ENCODE measurements around the gene CD52. TPM values are rescaled to one million over a fixed set of nuclear protein-coding genes. Genes with fewer than 3 reads are reported as not detected.
A peak's percentile ranks its signal among the peaks of the same experiment; 100 is the strongest.

CD52 gene
- total RNA-seq, 1 donor from 2014 or later, result 7.3 TPM

GRCh38 chr1:26283279-26283853 is 34.4 kb upstream of the CD52 start:
- H3K4me3 ChIP-seq, result no peak overlapping the region
- no peak overlapping the region for H3K27ac ChIP-seq
- H3K36me3 ChIP-seq, result no peaks in the 10 kb centered on the region
- peaks cover 42% of the 10 kb centered on the region for H3F3A ChIP-seq (ENCODE audit: low read depth)
- peaks cover 11% of the 10 kb centered on the region for H4K20me1 ChIP-seq (ENCODE audit: low read depth)
- H3K9me3 ChIP-seq (ENCODE audit: low read depth), result no peaks in the 10 kb centered on the region
- H3K9me3 Mint-ChIP-seq, result no peaks in the 10 kb centered on the region
- no peak overlapping the region for H3K9ac ChIP-seq
- DNase-seq (ENCODE audit: low spot score), result no peak
- peak overlapping the region; percentile 56 for H3K4me3 Mint-ChIP-seq
- H3K36me3 Mint-ChIP-seq, result peaks cover 5% of the 10 kb centered on the region
- H3K79me2 ChIP-seq (ENCODE audit: low read depth), result peaks cover 23% of the 10 kb centered on the region
- TF ChIP-seq CTCF (IDR thresholded peaks at IDR 0.05) (no peak), EZH2phosphoT487 (IDR thresholded peaks at IDR 0.05) (no peak), EZH2 (IDR thresholded peaks at IDR 0.05) (no peak)
- peaks cover 24% of the 10 kb centered on the region for H3K4me1 ChIP-seq
- H3K27ac Mint-ChIP-seq, result no peak overlapping the region
- no peak overlapping the region for H2AFZ ChIP-seq (replicated peaks)
- no peaks in the 10 kb centered on the region for H3K27me3 ChIP-seq
- H3K4me1 Mint-ChIP-seq, result peaks cover 61% of the 10 kb centered on the region
- H3K27me3 Mint-ChIP-seq (ENCODE audit: insufficient read depth, low read depth), result peaks cover 5% of the 10 kb centered on the region
- no peak overlapping the region for H3K4me2 ChIP-seq

- H3K9me3 Mint-ChIP-seq, result no peaks in the 10 kb centered on the region
- Histone ChIP-seq H3K79me2 (ENCODE audit: low read depth) (peaks cover 23% of the 10 kb centered on the region), H3K9ac (no peak overlapping the region), H3K27me3 (no peaks in the 10 kb centered on the region), H3K4me3 (no peak overlapping the region), H3K36me3 (no peaks in the 10 kb centered on the region), H4K20me1 (ENCODE audit: low read depth) (peaks cover 11% of the 10 kb centered on the region), H3K4me2 (no peak overlapping the region), H3K27ac (no peak overlapping the region), H2AFZ (replicated peaks) (no peak overlapping the region), H3F3A (ENCODE audit: low read depth) (peaks cover 36% of the 10 kb centered on the region), H3K4me1 (peaks cover 26% of the 10 kb centered on the region), H3K9me3 (ENCODE audit: low read depth) (no peaks in the 10 kb centered on the region)
- H3K27me3 Mint-ChIP-seq (ENCODE audit: insufficient read depth, low read depth), result peaks cover 5% of the 10 kb centered on the region
- H3K4me1 Mint-ChIP-seq, result peaks cover 63% of the 10 kb centered on the region
- H3K27ac Mint-ChIP-seq, result peak overlapping the region; percentile 84
- TF ChIP-seq CTCF (IDR thresholded peaks at IDR 0.05), result no peak
- no peak for TF ChIP-seq EZH2 (IDR thresholded peaks at IDR 0.05)
- no peak for TF ChIP-seq EZH2phosphoT487 (IDR thresholded peaks at IDR 0.05)
- peaks cover 3% of the 10 kb centered on the region for H3K36me3 Mint-ChIP-seq
- no peak overlapping the region for H3K4me3 Mint-ChIP-seq
- DNase-seq (ENCODE audit: low spot score), result no peak
Measured at GRCh38 chr1:26283871-26284596, 33.7 kb upstream of the CD52 start.

GRCh38 chr1:26284597-26285347 is 33.0 kb upstream of the CD52 start:
- H3K79me2 ChIP-seq (ENCODE audit: low read depth), result peaks cover 23% of the 10 kb centered on the region

More at GRCh38 chr1:26284597-26285347, 33.0 kb upstream of the CD52 start:
- peaks cover 6% of the 10 kb centered on the region for H4K20me1 ChIP-seq (ENCODE audit: low read depth)
- H3K4me2 ChIP-seq, result no peak overlapping the region
- peaks cover 5% of the 10 kb centered on the region for H3K27me3 Mint-ChIP-seq (ENCODE audit: insufficient read depth, low read depth)
- H3F3A ChIP-seq (ENCODE audit: low read depth), result peaks cover 28% of the 10 kb centered on the region
- no peak overlapping the region for H3K27ac ChIP-seq
- H3K4me1 ChIP-seq, result peaks cover 31% of the 10 kb centered on the region
- H3K9me3 ChIP-seq (ENCODE audit: low read depth), result no peaks in the 10 kb centered on the region
- H3K27ac Mint-ChIP-seq, result peak overlapping the region; percentile 84
- peaks cover 3% of the 10 kb centered on the region for H3K36me3 Mint-ChIP-seq
- TF ChIP-seq EZH2phosphoT487 (IDR thresholded peaks at IDR 0.05) (no peak), EZH2 (IDR thresholded peaks at IDR 0.05) (no peak), CTCF (IDR thresholded peaks at IDR 0.05) (peak; percentile 95)
- DNase-seq (ENCODE audit: low spot score), result peak; percentile 87
- H3K36me3 ChIP-seq, result no peaks in the 10 kb centered on the region
- no peak overlapping the region for H3K4me3 ChIP-seq
- H3K9ac ChIP-seq, result no peak overlapping the region
- H3K4me1 Mint-ChIP-seq, result peaks cover 63% of the 10 kb centered on the region
- no peaks in the 10 kb centered on the region for H3K9me3 Mint-ChIP-seq
- H3K4me3 Mint-ChIP-seq, result peak overlapping the region; percentile 59
- no peaks in the 10 kb centered on the region for H3K27me3 ChIP-seq
- no peak overlapping the region for H2AFZ ChIP-seq (replicated peaks)

Measured in neural progenitor cell (in vitro differentiated cells).